ENCODE data around the gene EXOC6.

Gene EXOC6

GRCh38 chr10:92834986-92835385 is 13.3 kb upstream of the EXOC6 start:
- DNase-seq: no peak

GRCh38 chr10:92837456-92837855 is 10.9 kb upstream of the EXOC6 start:
- no peak for DNase-seq

- no peak for DNase-seq
Observed at GRCh38 chr10:92839191-92840085, 8.9 kb upstream of the EXOC6 start.

GRCh38 chr10:92844746-92845145 is 3.6 kb upstream of the EXOC6 start:
- DNase-seq: no peak

DNA sequence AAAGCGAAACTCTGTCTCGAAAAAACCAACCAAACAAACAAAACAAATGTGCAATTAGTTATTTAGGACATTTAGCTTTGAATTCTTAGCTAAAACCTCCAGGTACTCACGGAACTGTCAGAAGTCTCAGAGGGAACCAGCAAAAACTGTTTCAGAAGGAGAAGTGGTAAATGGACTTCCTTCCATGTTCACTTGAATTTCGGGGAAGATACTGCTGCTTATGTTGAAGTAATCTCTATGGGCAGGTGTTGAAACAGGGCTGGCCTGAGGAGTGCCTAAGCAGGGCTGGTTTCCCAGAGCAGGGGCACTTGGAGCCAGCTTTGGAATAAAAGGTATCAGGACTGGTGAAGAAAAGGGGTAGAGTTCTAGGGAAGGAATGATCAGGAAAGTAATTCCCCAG is 2.4 kb upstream of the EXOC6 start:
- DNase-seq: no peak

DNA sequence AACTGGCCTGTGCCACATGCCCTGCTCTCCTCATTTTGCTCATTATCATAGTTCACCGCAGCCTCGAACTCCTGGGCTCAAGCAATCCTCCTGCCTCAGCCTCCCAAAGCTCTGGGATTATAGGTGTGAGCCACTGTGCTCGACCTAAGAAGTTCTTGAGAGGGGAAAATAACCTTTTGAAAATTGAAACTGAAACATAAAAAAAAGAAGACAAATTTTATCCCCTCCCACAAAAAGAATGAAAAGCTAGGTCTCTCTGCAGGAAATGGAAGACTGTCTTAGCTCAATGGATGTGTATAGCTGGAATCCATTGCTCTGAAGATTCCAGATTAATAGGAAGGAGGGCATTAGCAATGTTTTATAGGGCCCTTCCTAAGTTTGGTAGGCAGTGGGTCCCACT is 2.0 kb upstream of the EXOC6 start:
- DNase-seq: no peak

DNA sequence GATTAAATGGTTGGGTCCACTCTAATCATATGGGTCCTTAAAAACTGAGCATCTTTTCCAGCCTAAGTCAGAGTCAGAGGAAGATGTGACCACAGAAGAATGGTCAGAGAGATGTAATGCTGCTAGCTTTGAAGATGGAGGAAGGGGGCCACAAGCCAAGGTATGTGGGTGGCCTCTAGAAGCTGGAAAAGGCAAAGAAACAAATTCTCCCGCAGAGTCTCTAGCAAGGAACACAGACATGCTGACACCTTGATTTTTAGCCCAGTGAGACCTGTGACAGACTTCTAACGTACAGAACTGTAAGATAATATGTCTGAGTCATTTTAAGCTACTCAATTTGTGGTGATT is 1.5 kb upstream of the EXOC6 start:
- no peak for DNase-seq

DNA sequence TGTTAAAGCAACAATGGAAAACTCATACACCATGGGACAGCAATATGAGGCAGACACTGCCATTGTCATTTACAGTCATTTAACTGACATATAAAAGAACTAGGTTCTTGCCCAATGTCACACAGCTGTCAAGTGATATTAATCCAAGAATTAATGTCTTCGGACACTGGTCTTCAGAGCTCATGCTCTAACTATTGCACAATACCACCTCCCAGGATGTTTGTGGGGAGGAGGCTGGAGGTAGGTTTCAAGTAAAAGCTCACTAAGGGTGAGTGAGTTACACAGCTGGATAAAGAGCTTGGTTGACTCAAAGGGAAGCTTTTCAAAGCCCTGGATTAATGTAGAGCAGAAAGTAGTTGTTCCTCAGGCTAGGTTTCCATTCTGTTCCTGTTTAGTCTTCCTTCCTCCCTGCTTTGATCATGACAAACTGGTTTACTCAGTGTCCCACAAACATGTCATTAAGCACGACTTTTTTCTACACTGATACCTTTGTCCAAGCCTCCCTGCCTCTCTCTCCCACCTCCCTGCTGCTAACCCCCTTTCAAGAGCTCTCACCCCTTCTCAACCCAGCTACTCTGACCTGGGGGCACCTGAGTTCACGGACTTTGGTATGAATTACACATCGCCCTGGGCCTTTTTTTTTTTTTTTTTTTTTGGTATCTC is 987 bp upstream of the EXOC6 start:
- no peak for DNase-seq

GRCh38 chr10:92848037-92848440 is 281 bp upstream of the EXOC6 start:
- no peak for DNase-seq

GRCh38 chr10:92849234-92849525 is 860 bp downstream of the EXOC6 start:
- DNase-seq: no peak

- no peak for DNase-seq
Observed at GRCh38 chr10:92849576-92850090, 1.3 kb downstream of the EXOC6 start.

- DNase-seq: no peak
Observed at GRCh38 chr10:92850185-92850584, 1.9 kb downstream of the EXOC6 start.

DNA sequence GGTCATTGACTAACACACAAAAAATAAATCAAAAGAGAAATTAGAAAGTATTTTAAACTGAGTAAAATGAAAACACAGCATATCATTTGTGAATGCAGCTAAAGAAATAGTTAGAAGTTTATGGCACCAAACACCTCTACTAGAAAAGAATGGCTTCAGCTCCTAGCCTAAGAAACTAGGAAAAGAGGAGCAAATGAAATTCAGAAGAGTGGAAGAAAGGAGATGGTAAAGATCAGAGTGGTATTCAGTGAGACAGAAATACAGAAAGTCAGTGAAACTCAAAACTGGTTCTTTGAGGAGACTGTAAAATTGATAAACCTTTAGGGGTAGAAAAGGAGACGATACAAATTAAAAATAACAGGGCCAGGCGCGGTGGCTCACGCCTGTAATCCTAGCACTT is 2.7 kb downstream of the EXOC6 start:
- DNase-seq: no peak

DNA sequence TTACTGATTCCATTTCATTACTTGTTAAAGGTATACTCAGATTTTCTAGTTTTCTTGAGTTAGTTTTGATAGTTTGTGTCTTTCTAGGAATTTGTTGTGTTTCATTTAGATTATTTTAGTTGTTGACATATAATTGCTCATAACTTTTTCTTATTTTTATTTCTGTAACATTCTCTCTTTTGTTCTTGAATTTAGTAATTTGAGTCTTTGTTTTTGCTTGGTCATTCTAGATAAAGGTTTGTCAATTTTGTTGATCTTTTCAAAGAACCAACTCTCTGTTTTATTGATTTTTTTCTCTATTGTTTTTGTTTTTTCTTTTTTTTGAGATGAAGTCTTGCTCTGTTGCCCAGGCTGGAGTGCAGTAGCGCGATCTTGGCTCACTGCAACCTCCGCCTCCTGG is 7.2 kb downstream of the EXOC6 start:
- no peak for DNase-seq

- DNase-seq: no peak
Observed at GRCh38 chr10:92857904-92858514, 9.7 kb downstream of the EXOC6 start.

DNA sequence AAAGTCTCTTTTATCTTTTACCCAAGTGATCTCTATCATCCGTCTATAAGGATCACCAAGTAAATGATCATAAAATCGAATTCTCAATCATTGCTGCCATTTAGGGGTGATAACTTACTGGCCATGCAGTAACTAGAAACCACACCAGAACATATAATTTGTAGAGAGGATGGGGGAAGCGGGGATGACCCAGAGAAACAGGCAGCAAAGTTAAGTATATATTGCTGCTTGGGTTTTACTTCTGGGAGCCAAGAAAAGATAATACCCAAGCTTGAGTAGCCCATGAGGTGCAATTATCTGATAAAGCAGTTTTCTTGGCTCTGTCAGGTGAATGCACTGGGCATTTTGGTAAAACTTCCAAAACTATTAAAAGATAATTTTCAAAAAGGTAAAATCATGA is 18.9 kb downstream of the EXOC6 start:
- DNase-seq: no peak

DNA sequence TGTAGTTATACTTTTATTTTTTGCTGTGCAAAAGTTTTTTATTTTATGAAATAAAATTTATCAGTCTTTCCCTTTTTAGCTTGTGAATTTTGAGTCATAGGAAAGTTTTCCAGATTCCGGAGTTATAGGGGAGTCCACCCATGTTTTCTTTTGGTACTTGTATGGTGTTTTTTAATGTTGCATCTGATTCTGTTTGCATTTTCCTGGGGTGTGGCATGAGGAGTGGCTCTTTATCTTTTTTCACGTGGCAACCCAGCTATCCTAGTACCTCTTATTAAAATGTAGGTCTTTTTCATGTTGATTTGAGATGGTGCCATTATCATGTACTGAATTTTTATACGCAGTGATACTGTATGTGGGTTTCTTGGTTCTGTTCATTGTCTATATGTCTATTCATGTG is 19.7 kb downstream of the EXOC6 start:
- no peak for DNase-seq

DNA sequence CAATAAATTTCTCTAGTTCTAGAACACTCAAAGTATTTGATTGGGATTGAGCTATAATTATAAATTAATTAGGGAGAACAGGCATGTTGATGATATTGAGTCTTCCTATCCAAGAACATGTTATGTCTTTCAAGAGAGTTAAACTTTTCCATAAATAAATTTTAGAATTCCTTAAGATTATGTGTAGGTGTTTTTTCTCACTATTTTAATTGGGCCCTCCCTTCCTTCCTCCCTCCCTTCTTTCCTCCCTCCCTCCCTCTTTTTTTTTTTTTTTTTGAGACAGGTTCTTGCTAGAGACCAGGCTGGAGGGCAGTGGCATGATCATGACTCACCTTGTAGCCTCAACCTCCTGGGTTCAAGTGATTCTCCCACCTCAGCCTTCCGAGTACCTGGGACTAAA is 20.2 kb downstream of the EXOC6 start:
- no peak for DNase-seq

DNA sequence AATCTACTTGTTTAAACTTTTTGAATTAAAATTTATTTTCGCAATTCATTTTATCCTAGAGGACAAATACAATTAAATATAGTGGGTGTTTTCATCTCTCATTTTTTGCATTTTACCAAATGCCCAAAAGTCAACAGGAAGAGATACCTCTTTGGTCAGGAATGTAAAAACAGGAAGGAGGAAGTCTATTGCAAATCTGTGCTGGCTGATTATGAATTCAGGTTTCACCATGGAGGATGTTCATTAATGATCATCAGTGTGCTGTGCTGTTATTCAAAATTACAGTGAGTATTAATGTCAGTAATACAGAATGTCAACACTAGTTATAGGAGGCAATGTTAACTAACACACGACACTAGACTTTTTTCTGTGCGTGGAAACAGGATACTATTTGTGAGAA is 24.7 kb downstream of the EXOC6 start:
- DNase-seq: no peak

GRCh38 chr10:92876509-92877036 is 28.3 kb downstream of the EXOC6 start:
- DNase-seq: no peak

DNA sequence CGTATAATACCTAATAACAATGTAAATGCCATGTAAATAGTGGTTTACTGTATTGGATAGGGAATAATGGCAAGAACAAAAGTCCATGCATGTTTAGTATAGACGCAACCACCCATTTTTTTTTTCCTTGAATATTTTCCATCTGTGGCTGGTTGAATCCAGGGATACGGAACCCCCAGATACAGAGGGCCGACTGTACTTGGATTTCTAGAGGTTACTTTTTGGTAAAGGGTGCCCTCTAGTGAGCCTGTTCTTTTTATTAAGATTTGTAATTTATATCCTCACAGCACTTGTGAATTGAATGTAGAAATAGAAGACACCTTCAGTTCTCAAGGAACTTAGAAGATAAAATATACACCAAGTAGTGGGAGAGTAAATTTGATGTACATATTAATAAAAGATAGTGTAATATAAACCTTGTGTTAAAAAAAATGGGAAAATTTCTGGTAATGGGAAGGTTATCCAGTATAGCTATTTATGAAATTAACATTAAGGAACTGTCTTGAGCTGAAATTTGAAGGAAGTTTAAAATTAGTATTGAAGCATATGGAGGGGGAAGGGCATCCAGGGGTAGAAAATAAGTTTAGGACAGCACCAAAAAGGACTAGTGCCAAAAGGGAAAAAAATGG is 32.0 kb downstream of the EXOC6 start:
- peak; percentile 12 for DNase-seq

- DNase-seq: no peak
Observed at GRCh38 chr10:92880917-92881316, 32.6 kb downstream of the EXOC6 start.

GRCh38 chr10:92886334-92886961 is 38.1 kb downstream of the EXOC6 start:
- no peak for DNase-seq
